ENCODE measurements around the gene EVI5L. TPM values are rescaled to one million over a fixed set of nuclear protein-coding genes. Genes with fewer than 3 reads are reported as not detected.
"Not testable (repeated sequence)": the region's sequence is repeated elsewhere in the genome, so short reads cannot be mapped to it uniquely, and the experiment has no call there.

The EVI5L gene
- total and polyA plus RNA-seq, 5 donors from 2014 or later, result 1.9 to 10.2 (median 2.2) TPM

DNA sequence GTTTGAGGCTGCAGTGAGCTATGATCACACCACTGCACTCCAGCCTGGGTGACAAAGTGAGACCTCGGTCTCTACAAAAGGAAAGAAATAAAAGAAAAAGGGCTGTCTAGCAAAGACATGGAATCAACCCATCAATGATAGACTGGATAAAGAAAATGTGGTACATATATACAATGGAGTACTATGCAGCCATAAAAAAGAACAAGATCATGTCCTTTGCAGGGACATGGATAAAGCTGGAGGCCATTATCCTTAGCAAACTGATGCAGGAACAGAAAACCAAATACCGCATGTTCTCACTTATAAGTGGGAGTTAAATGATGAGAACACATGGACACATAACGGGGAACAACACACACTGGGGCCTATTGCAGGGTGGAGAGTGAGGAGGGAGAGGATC lies 14.0 kb upstream of the EVI5L start:
- H3K4me3 ChIP-seq (ENCODE audit: low read depth, low read length); ATAC-seq (ENCODE audit: low read depth in 2 of 2); H3K36me3 Mint-ChIP-seq; H3K27ac ChIP-seq (ENCODE audit: insufficient read depth, low read length, poor library complexity, severe bottlenecking); H3K36me3 ChIP-seq (ENCODE audit: control insufficient read depth, insufficient read depth, low read length); DNase-seq: not testable (repeated sequence)
- peak overlapping the region in 2 of 4 donors; percentile 47 to 49 for H3K4me3 Mint-ChIP-seq
- H3K9me3 Mint-ChIP-seq, result peaks cover 5 to 20% (median 9%) of the 10 kb centered on the region in 7 donors
- peaks cover 4 to 28% (median 17%) of the 10 kb centered on the region in 4 donors for H3K4me1 Mint-ChIP-seq
- H3K9me3 ChIP-seq (ENCODE audit: control insufficient read depth in 2 of 2, low read length in 2 of 2), result peaks cover 21 to 24% of the 10 kb centered on the region in 2 experiments
- H3K27ac Mint-ChIP-seq, result peak overlapping the region in 1 of 3 donors; percentile 78
- peaks cover 54% of the 10 kb centered on the region for H3K27me3 Mint-ChIP-seq
- peaks cover 20% of the 10 kb centered on the region for H3K27me3 ChIP-seq (ENCODE audit: control insufficient read depth, insufficient read depth, low read length)
- peaks cover 15% of the 10 kb centered on the region for H3K4me1 ChIP-seq (ENCODE audit: control insufficient read depth, insufficient read depth, low read length, poor library complexity, severe bottlenecking)

DNA sequence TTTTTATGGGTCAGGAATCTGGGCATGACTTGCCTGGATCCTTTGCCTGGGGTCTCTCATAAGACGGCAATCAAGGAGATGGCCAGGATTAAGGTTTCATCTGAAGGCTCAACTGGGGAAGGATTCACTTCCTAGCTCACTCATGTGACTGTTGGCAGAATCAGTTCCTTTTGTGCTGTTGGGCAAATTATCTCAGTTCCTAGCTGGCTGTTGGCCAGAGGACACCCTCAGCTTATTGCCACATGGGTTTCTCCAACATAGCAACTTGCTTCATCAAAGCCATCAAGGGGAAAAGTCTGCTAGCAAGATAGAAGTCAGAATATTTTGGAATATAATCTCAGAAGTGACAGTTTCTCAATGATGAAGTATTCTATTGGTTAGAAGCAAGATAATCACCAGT lies 12.2 kb upstream of the EVI5L start:
- no peak overlapping the region for H3K27ac Mint-ChIP-seq
- H3K27me3 Mint-ChIP-seq, result peaks cover 50% of the 10 kb centered on the region
- H3K4me1 Mint-ChIP-seq, result peaks cover 4 to 28% (median 17%) of the 10 kb centered on the region in 4 donors
- H3K27ac ChIP-seq (ENCODE audit: insufficient read depth, low read length, poor library complexity, severe bottlenecking), result no peak overlapping the region
- peaks cover 18% of the 10 kb centered on the region for H3K27me3 ChIP-seq (ENCODE audit: control insufficient read depth, insufficient read depth, low read length)
- H3K9me3 Mint-ChIP-seq, result peaks cover 3 to 9% (median 6%) of the 10 kb centered on the region in 7 donors
- DNase-seq, result no peak
- ATAC-seq (ENCODE audit: low read depth in 2 of 2), result no peak
- peaks cover 15% of the 10 kb centered on the region for H3K4me1 ChIP-seq (ENCODE audit: control insufficient read depth, insufficient read depth, low read length, poor library complexity, severe bottlenecking)
- peaks cover 7% of the 10 kb centered on the region for H3K36me3 Mint-ChIP-seq
- no peak overlapping the region for H3K4me3 Mint-ChIP-seq
- peaks cover 7 to 11% of the 10 kb centered on the region in 2 experiments for H3K9me3 ChIP-seq (ENCODE audit: control insufficient read depth in 2 of 2, low read length in 2 of 2)
- H3K36me3 ChIP-seq (ENCODE audit: control insufficient read depth, insufficient read depth, low read length), result no peaks in the 10 kb centered on the region
- H3K4me3 ChIP-seq (ENCODE audit: low read depth, low read length), result no peak overlapping the region

DNA sequence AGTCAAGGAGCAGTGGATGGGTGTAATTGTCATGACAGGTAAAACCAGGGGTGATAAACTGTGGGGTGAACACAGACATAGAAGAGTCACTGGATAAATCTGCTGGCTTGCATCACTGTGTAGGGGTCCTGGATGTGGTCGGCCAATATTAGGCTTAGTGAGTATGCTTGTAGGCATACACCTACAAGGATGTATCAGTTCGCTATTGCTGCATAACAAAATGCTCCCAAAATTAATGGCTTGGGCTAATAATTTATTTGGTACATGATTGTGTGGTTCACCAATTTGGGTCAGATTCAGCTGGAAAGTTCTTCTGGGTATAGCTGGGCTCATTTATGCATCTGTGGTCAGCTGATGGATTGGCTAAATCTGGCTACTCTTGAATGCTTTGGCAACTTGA lies 11.2 kb upstream of the EVI5L start:
- ATAC-seq (ENCODE audit: low read depth in 2 of 2) (no peak), DNase-seq (no peak)
- Histone ChIP-seq H3K27me3 (ENCODE audit: control insufficient read depth, insufficient read depth, low read length) (peaks cover 18% of the 10 kb centered on the region), H3K27ac (ENCODE audit: insufficient read depth, low read length, poor library complexity, severe bottlenecking) (no peak overlapping the region), H3K36me3 (ENCODE audit: control insufficient read depth, insufficient read depth, low read length) (no peaks in the 10 kb centered on the region), H3K9me3 (ENCODE audit: control insufficient read depth in 2 of 2, low read length in 2 of 2) (peaks cover 7 to 11% of the 10 kb centered on the region in 2 experiments), H3K4me3 (ENCODE audit: low read depth, low read length) (no peak overlapping the region), H3K4me1 (ENCODE audit: control insufficient read depth, insufficient read depth, low read length, poor library complexity, severe bottlenecking) (peaks cover 15% of the 10 kb centered on the region)
- peaks cover 52% of the 10 kb centered on the region for H3K27me3 Mint-ChIP-seq
- no peak overlapping the region for H3K27ac Mint-ChIP-seq
- H3K4me3 Mint-ChIP-seq, result no peak overlapping the region
- peaks cover 3 to 9% (median 6%) of the 10 kb centered on the region in 7 donors for H3K9me3 Mint-ChIP-seq
- peaks cover 4 to 28% (median 17%) of the 10 kb centered on the region in 4 donors for H3K4me1 Mint-ChIP-seq
- peaks cover 7% of the 10 kb centered on the region for H3K36me3 Mint-ChIP-seq

DNA sequence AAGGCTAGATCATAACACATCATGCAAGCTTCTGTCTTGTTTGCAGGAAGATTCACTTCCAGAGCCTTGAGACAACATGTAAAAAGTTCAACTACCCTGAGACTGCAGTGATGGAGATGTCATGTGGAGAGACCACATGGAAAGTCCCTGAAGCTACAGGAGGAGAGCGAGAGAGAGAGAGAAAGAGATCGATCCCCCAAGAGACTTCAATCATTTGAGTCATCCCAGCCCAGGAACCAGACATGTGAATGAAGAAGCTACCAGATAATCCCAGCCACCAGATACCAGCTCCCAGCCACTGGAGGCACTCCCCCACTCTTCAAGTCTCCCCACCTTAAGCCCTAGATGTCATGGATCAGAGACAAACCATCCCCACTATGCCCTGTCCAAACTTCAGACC lies 10.7 kb upstream of the EVI5L start:
- no peak for ATAC-seq (ENCODE audit: low read depth in 2 of 2)
- Mint-ChIP-seq H3K36me3 (peaks cover 7% of the 10 kb centered on the region), H3K27me3 (peaks cover 56% of the 10 kb centered on the region), H3K9me3 (peaks cover 0 to 9% (median 6%) of the 10 kb centered on the region in 7 donors), H3K4me3 (no peak overlapping the region), H3K4me1 (peaks cover 4 to 25% (median 17%) of the 10 kb centered on the region in 4 donors), H3K27ac (peak overlapping the region in 1 of 3 donors; percentile 53)
- DNase-seq, result no peak
- H3K36me3 ChIP-seq (ENCODE audit: control insufficient read depth, insufficient read depth, low read length), result no peaks in the 10 kb centered on the region
- peaks cover 18% of the 10 kb centered on the region for H3K27me3 ChIP-seq (ENCODE audit: control insufficient read depth, insufficient read depth, low read length)
- no peak overlapping the region for H3K4me3 ChIP-seq (ENCODE audit: low read depth, low read length)
- peaks cover 7 to 11% of the 10 kb centered on the region in 2 experiments for H3K9me3 ChIP-seq (ENCODE audit: control insufficient read depth in 2 of 2, low read length in 2 of 2)
- H3K27ac ChIP-seq (ENCODE audit: insufficient read depth, low read length, poor library complexity, severe bottlenecking), result no peak overlapping the region
- H3K4me1 ChIP-seq (ENCODE audit: control insufficient read depth, insufficient read depth, low read length, poor library complexity, severe bottlenecking), result peaks cover 13% of the 10 kb centered on the region

- H3K4me1 ChIP-seq (ENCODE audit: control insufficient read depth, insufficient read depth, low read length, poor library complexity, severe bottlenecking), result peaks cover under 1% of the 10 kb centered on the region
- no peak overlapping the region for H3K27ac ChIP-seq (ENCODE audit: insufficient read depth, low read length, poor library complexity, severe bottlenecking)
- H3K9me3 ChIP-seq (ENCODE audit: control insufficient read depth in 2 of 2, low read length in 2 of 2), result peaks cover 7 to 11% of the 10 kb centered on the region in 2 experiments
- peaks cover 18% of the 10 kb centered on the region for H3K27me3 ChIP-seq (ENCODE audit: control insufficient read depth, insufficient read depth, low read length)
- Mint-ChIP-seq H3K36me3 (peaks cover 7% of the 10 kb centered on the region), H3K27ac (no peak overlapping the region), H3K4me1 (peaks cover 0 to 13% (median 11%) of the 10 kb centered on the region in 4 donors), H3K9me3 (peaks cover 0 to 8% (median 5%) of the 10 kb centered on the region in 7 donors), H3K4me3 (no peak overlapping the region), H3K27me3 (peaks cover 52% of the 10 kb centered on the region)
- DNase-seq (no peak), ATAC-seq (ENCODE audit: low read depth in 2 of 2) (no peak)
- H3K4me3 ChIP-seq (ENCODE audit: low read depth, low read length), result no peak overlapping the region
- no peaks in the 10 kb centered on the region for H3K36me3 ChIP-seq (ENCODE audit: control insufficient read depth, insufficient read depth, low read length)
Measured at GRCh38 chr19:7820588-7820987, 9.4 kb upstream of the EVI5L start.

GRCh38 chr19:7822910-7823515 lies 7.0 kb upstream of the EVI5L start:
- ATAC-seq (ENCODE audit: low read depth in 2 of 2) (no peak), DNase-seq (no peak)
- H3K9me3 Mint-ChIP-seq, result peaks cover 0 to 5% (median 3%) of the 10 kb centered on the region in 7 donors
- Histone ChIP-seq H3K4me1 (ENCODE audit: control insufficient read depth, insufficient read depth, low read length, poor library complexity, severe bottlenecking) (no peaks in the 10 kb centered on the region), H3K36me3 (ENCODE audit: control insufficient read depth, insufficient read depth, low read length) (no peaks in the 10 kb centered on the region), H3K4me3 (ENCODE audit: low read depth, low read length) (no peak overlapping the region), H3K27me3 (ENCODE audit: control insufficient read depth, insufficient read depth, low read length) (peaks cover 14% of the 10 kb centered on the region), H3K27ac (ENCODE audit: insufficient read depth, low read length, poor library complexity, severe bottlenecking) (no peak overlapping the region), H3K9me3 (ENCODE audit: control insufficient read depth in 2 of 2, low read length in 2 of 2) (peaks cover 1 to 5% of the 10 kb centered on the region in 2 experiments)
- no peaks in the 10 kb centered on the region for H3K4me1 Mint-ChIP-seq
- peaks cover 47% of the 10 kb centered on the region for H3K27me3 Mint-ChIP-seq
- H3K4me3 Mint-ChIP-seq, result no peak overlapping the region
- no peaks in the 10 kb centered on the region for H3K36me3 Mint-ChIP-seq
- peak overlapping the region in 1 of 3 donors; percentile 56 for H3K27ac Mint-ChIP-seq

- Histone ChIP-seq H3K36me3 (ENCODE audit: control insufficient read depth, insufficient read depth, low read length) (no peaks in the 10 kb centered on the region), H3K27ac (ENCODE audit: insufficient read depth, low read length, poor library complexity, severe bottlenecking) (no peak overlapping the region), H3K4me3 (ENCODE audit: low read depth, low read length) (no peak overlapping the region), H3K9me3 (ENCODE audit: control insufficient read depth in 2 of 2, low read length in 2 of 2) (peaks cover 0 to 2% of the 10 kb centered on the region in 2 experiments), H3K4me1 (ENCODE audit: control insufficient read depth, insufficient read depth, low read length, poor library complexity, severe bottlenecking) (peaks cover under 1% of the 10 kb centered on the region), H3K27me3 (ENCODE audit: control insufficient read depth, insufficient read depth, low read length) (peaks cover 11% of the 10 kb centered on the region)
- DNase-seq (no peak), ATAC-seq (ENCODE audit: low read depth in 2 of 2) (no peak)
- peaks cover 40% of the 10 kb centered on the region for H3K27me3 Mint-ChIP-seq
- H3K36me3 Mint-ChIP-seq, result no peaks in the 10 kb centered on the region
- H3K27ac Mint-ChIP-seq, result peak overlapping the region in 1 of 3 donors; percentile 37
- peaks cover 0 to 3% (median 0%) of the 10 kb centered on the region in 7 donors for H3K9me3 Mint-ChIP-seq
- H3K4me3 Mint-ChIP-seq, result no peak overlapping the region
- no peaks in the 10 kb centered on the region for H3K4me1 Mint-ChIP-seq
Measured at GRCh38 chr19:7823686-7824301, 6.2 kb upstream of the EVI5L start.
